Spleen (tissue), 7 donors: ENCODE data around the gene NARF.

ENCODE experiments used
- CTCF ChIP-seq, 11 experiments: fragments of 200-600 bp in 7 of 11; fragments of 450-650 bp in 4 of 11; sonication (generic) in 4 of 11; IDR thresholded peaks in 8 of 11; conservative IDR thresholded peaks in 3 of 11; 1 replicate in 7 of 11; 2 replicates in 4 of 11; pipeline versions ENCODE4 v1.4.0 to v1.8.0; 2016 to 2021; ENCODE audit warnings: antibody characterized with exemption in 11 of 11, inconsistent platforms in 4 of 11, mild to moderate bottlenecking in 1 of 11
- POLR2A ChIP-seq, 3 donors: fragments of 450-650 bp; IDR thresholded peaks; one replicate each; pipeline ENCODE4 v1.5.1; 2017; ENCODE audit warnings: antibody characterized with exemption in 3 of 3, mild to moderate bottlenecking in 1 of 3
- POLR2AphosphoS5 ChIP-seq, 3 donors: sonication (generic); formaldehyde crosslinking; IDR thresholded peaks; one replicate each; pipeline ENCODE4 v1.5.1; 2017; ENCODE audit warnings: antibody characterized with exemption in 3 of 3
- donor health status: DM: no; HTN: no; CAD: no; lungs with moderate emphysema.
- donor health status: DM: no; HTN: no; CAD: no.
- donor health status: DM: no; HTN: no; CAD: no.

GRCh38 chr17:82419540-82419939 is 39.0 kb upstream of the NARF start:
- TF ChIP-seq CTCF (IDR thresholded peaks at IDR 0.05 in 8 of 11, conservative IDR thresholded peaks at IDR 0.05 in 3 of 11), result no peak
- no peak for TF ChIP-seq POLR2AphosphoS5 (IDR thresholded peaks at IDR 0.05)
- TF ChIP-seq POLR2A (IDR thresholded peaks at IDR 0.05), result no peak
